HG02763 (cell line): ENCODE data around the gene IRF9.

Experiments used
- ATAC-seq: cut with Tn5 transposase; IDR thresholded peaks from one replicate; pipeline ENCODE4 v1.9.1; 2021; ENCODE audit warnings: mild to moderate bottlenecking, moderate library complexity; ENCODE audit not compliant: unreplicated experiment

The IRF9 gene

GRCh38 chr14:24213866-24214662 lies 53.0 kb downstream of the IRF9 start:
- ATAC-seq = no peak

GRCh38 chr14:24215495-24216344 lies 54.7 kb downstream of the IRF9 start, which contains the start of gene MDP1:
Gene MDP1, minus strand, starts transcription at chr14:24216066. Its CDS starts 111 bp downstream, at chr14:24215955.
- ATAC-seq = peak; percentile 66
